ENCODE measurements around the gene AWAT2. TPM values are rescaled to one million over a fixed set of nuclear protein-coding genes. Genes with fewer than 3 reads are reported as not detected.

Gene AWAT2
- total RNA-seq, 4 donors from 2014 or later, result not detected

- Histone ChIP-seq H3K27me3 (no peaks in the 10 kb centered on the region), H3K9me3 (no peaks in the 10 kb centered on the region), H3K27ac (no peak overlapping the region), H3K36me3 (peaks cover 0 to 6% of the 10 kb centered on the region in 2 donors), H3K4me3 (no peak overlapping the region), H3K4me1 (no peaks in the 10 kb centered on the region)
- TF ChIP-seq POLR2AphosphoS5 (IDR thresholded peaks at IDR 0.05) (no peak), EP300 (IDR thresholded peaks at IDR 0.05) (no peak), POLR2A (IDR thresholded peaks at IDR 0.05) (no peak)
- TF ChIP-seq, protein P1, sequence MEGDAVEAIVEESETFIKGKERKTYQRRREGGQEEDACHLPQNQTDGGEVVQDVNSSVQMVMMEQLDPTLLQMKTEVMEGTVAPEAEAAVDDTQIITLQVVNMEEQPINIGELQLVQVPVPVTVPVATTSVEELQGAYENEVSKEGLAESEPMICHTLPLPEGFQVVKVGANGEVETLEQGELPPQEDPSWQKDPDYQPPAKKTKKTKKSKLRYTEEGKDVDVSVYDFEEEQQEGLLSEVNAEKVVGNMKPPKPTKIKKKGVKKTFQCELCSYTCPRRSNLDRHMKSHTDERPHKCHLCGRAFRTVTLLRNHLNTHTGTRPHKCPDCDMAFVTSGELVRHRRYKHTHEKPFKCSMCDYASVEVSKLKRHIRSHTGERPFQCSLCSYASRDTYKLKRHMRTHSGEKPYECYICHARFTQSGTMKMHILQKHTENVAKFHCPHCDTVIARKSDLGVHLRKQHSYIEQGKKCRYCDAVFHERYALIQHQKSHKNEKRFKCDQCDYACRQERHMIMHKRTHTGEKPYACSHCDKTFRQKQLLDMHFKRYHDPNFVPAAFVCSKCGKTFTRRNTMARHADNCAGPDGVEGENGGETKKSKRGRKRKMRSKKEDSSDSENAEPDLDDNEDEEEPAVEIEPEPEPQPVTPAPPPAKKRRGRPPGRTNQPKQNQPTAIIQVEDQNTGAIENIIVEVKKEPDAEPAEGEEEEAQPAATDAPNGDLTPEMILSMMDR (IDR thresholded peaks at IDR 0.05), result no peak
- ATAC-seq, result no peak
- WGBS, 2 donors (ENCODE audit: low coverage in 1 of 2), result 80% methylated on average over 1 of the region's 4 CpGs; no CpG with 5 or more reads in 1 of the 2 donors
Measured at GRCh38 chrX:70034646-70035045, 15.1 kb downstream of the AWAT2 start.

DNA sequence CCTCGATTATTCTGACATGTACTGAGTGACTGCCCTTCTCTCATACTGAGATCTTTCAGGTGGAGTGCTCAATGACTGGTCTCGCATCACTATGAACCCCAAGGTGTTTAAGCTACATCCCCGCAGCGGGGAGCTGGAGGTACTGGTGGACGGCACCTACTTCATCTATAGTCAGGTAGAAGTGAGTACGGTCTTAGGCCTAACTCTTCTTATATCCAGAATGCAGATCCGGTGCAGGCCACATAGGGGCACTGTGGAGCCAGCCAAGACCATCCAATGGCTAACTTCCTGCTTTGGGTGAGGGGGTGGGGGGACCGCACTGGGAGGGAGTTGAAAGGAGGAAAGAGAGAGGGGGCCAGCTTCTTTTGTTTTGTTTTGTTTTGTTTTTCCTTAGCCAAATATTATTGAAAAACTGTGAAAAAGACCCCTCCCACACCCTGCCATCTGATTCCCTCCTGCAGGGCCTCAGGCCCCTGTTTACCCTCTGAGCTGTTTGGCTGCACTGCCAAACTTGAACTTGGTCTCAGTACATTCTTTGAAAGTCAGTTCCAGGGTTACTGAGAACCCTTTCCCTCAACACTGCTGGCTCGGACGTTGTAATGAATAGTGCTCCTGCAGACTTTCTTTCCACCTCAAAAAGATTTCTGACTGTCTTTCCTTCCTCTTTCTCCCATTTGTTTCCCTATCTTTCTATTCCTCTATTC lies 16.2 kb downstream of the AWAT2 start:
- H3K4me1 ChIP-seq, result no peaks in the 10 kb centered on the region
- TF ChIP-seq POLR2A (IDR thresholded peaks at IDR 0.05) (no peak), POLR2AphosphoS5 (IDR thresholded peaks at IDR 0.05) (no peak), EP300 (IDR thresholded peaks at IDR 0.05) (no peak)
- TF ChIP-seq, protein P1 (IDR thresholded peaks at IDR 0.05), result peak in 3 of 4 experiments; percentile 4 to 52 (median 23)
- ATAC-seq, result no peak
- H3K9me3 ChIP-seq, result no peaks in the 10 kb centered on the region
- H3K36me3 ChIP-seq, result peaks cover 0 to 6% of the 10 kb centered on the region in 2 donors
- no peak overlapping the region for H3K27ac ChIP-seq
- H3K27me3 ChIP-seq, result no peaks in the 10 kb centered on the region
- 36 to 57% methylated on average over 3 to 7 of the region's 10 CpGs for WGBS, 2 donors (ENCODE audit: low coverage in 1 of 2)
- no peak overlapping the region for H3K4me3 ChIP-seq

GRCh38 chrX:70032792-70033191 lies 16.9 kb downstream of the AWAT2 start:
- Histone ChIP-seq H3K9me3 (no peaks in the 10 kb centered on the region), H3K4me3 (no peak overlapping the region), H3K4me1 (no peaks in the 10 kb centered on the region), H3K27ac (no peak overlapping the region), H3K27me3 (no peaks in the 10 kb centered on the region), H3K36me3 (peaks cover 0 to 6% of the 10 kb centered on the region in 2 donors)
- ATAC-seq, result no peak
- no peak for TF ChIP-seq POLR2A (IDR thresholded peaks at IDR 0.05)
- no peak for TF ChIP-seq POLR2AphosphoS5 (IDR thresholded peaks at IDR 0.05)
- WGBS, 2 donors (ENCODE audit: low coverage in 1 of 2), result 0 to 13% methylated on average over 1 of the region's 2 CpGs

DNA sequence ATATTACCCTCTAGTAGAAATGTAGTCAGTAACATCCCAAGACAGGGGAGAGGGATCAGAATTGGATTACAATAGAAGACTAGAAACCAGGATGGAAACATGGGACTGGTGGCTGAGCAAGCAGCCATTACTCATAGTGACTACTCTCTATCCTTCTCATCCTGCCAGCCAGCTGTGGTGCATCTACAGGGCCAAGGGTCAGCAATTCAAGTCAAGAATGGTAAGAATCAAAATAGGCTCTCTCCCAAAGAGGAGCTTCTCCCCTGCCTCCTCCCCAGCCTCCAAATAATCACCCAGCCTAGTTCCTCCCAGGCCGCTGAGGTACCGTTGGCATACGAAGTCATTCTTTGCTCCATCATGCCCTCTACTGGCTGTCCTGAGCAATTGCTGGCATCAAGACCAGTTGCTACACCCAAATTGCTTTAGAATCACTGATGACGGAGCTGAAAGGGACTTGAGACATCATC lies 19.4 kb downstream of the AWAT2 start:
- Histone ChIP-seq H3K27ac (peak overlapping the region in 1 of 4 donors; percentile 13), H3K4me1 (peaks cover 0 to 8% (median 0%) of the 10 kb centered on the region in 3 donors), H3K4me3 (no peak overlapping the region), H3K27me3 (no peaks in the 10 kb centered on the region), H3K9me3 (no peaks in the 10 kb centered on the region), H3K36me3 (peaks cover 0 to 4% of the 10 kb centered on the region in 2 donors)
- peak; percentile 47 for ATAC-seq
- TF ChIP-seq, protein P1 (IDR thresholded peaks at IDR 0.05), result peak; percentile 51 to 79 (median 66)
- TF ChIP-seq EP300 (IDR thresholded peaks at IDR 0.05), result no peak
- WGBS, 2 donors (ENCODE audit: low coverage in 1 of 2), result 7 to 21% methylated on average over 3 to 4 of the region's 4 CpGs

GRCh38 chrX:70029863-70030262 lies 19.9 kb downstream of the AWAT2 start:
- Histone ChIP-seq H3K27me3 (no peaks in the 10 kb centered on the region), H3K4me3 (no peak overlapping the region), H3K36me3 (no peaks in the 10 kb centered on the region), H3K4me1 (peaks cover 0 to 13% (median 0%) of the 10 kb centered on the region in 3 donors), H3K27ac (peak overlapping the region in 1 of 4 donors; percentile 13), H3K9me3 (no peaks in the 10 kb centered on the region)
- no CpG with 5 or more reads among the region's 4 CpGs for WGBS, 2 donors (ENCODE audit: low coverage in 1 of 2)
- ATAC-seq, result no peak
- TF ChIP-seq, protein P1 (IDR thresholded peaks at IDR 0.05), result no peak
- TF ChIP-seq EP300 (IDR thresholded peaks at IDR 0.05) (no peak), POLR2AphosphoS5 (IDR thresholded peaks at IDR 0.05) (no peak), POLR2A (IDR thresholded peaks at IDR 0.05) (no peak)
